Cardiac fibroblast (primary cell): ENCODE data around the gene LAMA2.
A peak's percentile ranks its signal among the peaks of the same experiment; 100 is the strongest.

Source experiments
- DNase-seq, 2 donors: peaks; one replicate each; pipeline versions ENCODE4 v3.0.0 to v3.0.0-alpha.2; 2010; ENCODE audit warnings: low read depth in 2 of 2
- H3K4me3 ChIP-seq, 2 donors: replicated peaks in 1 of 2; 1 replicate in 1 of 2; 2 replicates in 1 of 2; pipeline ENCODE4 v1.5.1; 2011; ENCODE audit warnings: low read depth in 2 of 2, low read length in 2 of 2, mild to moderate bottlenecking in 2 of 2, moderate library complexity in 1 of 2
- TF ChIP-seq, protein P1 (sequence below): IDR thresholded peaks from one replicate; pipeline ENCODE4 v1.5.1; 2011; ENCODE audit warnings: low read depth, mild to moderate bottlenecking, low read length, inconsistent platforms

The LAMA2 gene

GRCh38 chr6:129307845-129308244 lies 424.9 kb downstream of the LAMA2 start:
- TF ChIP-seq, protein P1, sequence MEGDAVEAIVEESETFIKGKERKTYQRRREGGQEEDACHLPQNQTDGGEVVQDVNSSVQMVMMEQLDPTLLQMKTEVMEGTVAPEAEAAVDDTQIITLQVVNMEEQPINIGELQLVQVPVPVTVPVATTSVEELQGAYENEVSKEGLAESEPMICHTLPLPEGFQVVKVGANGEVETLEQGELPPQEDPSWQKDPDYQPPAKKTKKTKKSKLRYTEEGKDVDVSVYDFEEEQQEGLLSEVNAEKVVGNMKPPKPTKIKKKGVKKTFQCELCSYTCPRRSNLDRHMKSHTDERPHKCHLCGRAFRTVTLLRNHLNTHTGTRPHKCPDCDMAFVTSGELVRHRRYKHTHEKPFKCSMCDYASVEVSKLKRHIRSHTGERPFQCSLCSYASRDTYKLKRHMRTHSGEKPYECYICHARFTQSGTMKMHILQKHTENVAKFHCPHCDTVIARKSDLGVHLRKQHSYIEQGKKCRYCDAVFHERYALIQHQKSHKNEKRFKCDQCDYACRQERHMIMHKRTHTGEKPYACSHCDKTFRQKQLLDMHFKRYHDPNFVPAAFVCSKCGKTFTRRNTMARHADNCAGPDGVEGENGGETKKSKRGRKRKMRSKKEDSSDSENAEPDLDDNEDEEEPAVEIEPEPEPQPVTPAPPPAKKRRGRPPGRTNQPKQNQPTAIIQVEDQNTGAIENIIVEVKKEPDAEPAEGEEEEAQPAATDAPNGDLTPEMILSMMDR: no peak
- no peak for DNase-seq

GRCh38 chr6:129309154-129309553 lies 426.2 kb downstream of the LAMA2 start:
- no peak for DNase-seq
- TF ChIP-seq, protein P1: no peak

More at GRCh38 chr6:129307845-129308244, 424.9 kb downstream of the LAMA2 start:
- H3K4me3 ChIP-seq: no peak overlapping the region

GRCh38 chr6:129312880-129313279 lies 429.9 kb downstream of the LAMA2 start:
- no peak overlapping the region for H3K4me3 ChIP-seq
- TF ChIP-seq, protein P1: no peak
- DNase-seq: peak; percentile 54 to 74

More at GRCh38 chr6:129309154-129309553, 426.2 kb downstream of the LAMA2 start:
- H3K4me3 ChIP-seq: no peak overlapping the region

- no peak overlapping the region for H3K4me3 ChIP-seq
- TF ChIP-seq, protein P1: no peak
- no peak for DNase-seq
Measured at GRCh38 chr6:129314575-129314974, 431.6 kb downstream of the LAMA2 start.

DNA sequence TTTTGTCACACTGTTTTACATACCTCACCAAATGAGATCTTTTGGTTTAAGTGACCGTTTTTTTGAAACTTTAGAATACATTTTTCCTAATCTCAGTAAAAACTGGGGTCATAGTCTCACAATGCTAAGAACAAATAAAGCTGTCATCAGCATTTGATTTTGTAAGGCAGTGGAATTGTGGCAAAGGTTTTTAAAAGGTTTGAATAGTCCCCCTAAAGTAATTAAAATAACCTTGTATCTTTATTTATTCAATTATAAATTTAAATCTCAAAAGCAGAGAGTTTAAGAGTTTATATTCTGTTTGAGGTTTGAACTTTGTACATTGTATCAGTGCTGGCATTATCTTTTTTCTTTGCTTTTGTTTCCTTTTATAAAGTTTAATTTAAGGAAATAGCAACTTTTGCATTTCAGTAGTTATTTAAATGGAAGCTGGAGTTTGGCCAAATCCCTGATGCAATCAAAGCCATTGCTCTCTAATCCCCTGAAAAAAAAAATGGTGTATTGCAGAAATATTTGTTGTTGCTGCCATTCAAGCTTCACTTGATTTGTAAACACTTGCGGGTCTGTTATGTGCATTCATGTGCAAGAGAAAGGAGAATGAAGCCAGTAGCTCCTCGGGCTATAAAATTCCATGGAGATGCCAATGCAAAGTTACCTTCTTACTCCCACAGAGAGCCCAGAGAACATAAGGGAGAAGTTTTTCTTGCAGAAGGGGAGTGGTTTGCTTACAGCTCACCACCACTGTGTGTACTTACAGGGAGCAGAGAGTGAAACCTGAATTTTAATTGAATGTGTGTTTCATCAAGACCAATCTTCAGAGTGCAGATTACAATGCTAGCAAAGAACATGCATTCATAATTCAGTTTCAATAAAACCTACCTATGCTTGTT lies 435.2 kb downstream of the LAMA2 start:
- TF ChIP-seq, protein P1: no peak
- peak; percentile 72 to 75 for DNase-seq
- no peak overlapping the region for H3K4me3 ChIP-seq

DNA sequence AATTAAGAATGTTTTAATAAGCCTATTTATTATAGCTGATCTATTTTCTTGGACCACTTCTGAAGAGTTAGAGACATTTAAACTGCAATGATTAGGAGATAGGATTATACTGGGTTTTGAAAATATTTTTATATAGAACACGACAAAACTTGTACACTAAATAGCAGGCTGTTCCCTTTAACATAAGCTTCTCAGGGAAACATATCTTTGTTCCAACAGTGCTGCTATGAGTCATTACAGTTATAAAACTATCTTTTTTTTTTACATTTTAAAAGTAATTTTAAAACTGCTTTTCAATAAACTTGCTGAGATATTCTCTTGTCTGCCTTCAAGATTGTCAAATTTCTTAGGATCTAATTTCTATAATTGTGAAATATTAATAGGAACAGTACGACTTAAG lies 438.0 kb downstream of the LAMA2 start:
- H3K4me3 ChIP-seq: no peak overlapping the region
- DNase-seq: no peak
- TF ChIP-seq, protein P1: no peak
